Measurements from ENCODE around the gene SYNM. TPM values are rescaled to one million over a fixed set of nuclear protein-coding genes. Genes with fewer than 3 reads are reported as not detected.

Gene SYNM
- total RNA-seq, 1 experiment from 2014 or later = 2.6 TPM

DNA sequence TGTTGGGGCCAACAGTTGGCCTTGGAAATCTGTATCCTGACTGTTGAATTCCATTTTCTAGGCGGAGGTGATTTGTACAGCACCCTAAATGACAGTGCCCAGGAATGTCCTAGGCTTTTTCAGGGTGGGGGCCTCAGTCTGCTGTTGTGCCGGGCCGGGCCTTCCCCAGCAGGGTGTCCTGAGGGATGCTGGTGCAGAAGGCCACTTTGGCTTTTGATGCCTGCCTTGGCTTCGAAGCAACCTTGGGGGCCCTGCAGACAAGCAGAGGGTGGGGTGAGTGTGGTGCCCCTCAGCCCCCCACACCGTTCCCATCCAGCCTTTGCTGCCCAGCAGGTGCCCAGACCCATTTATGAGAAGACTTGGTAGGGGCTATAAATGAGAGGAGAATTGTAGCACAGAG lies 33.0 kb downstream of the SYNM start:
- H3K4me3 ChIP-seq (ENCODE audit: low read depth, low read length, poor library complexity, severe bottlenecking) = no peak overlapping the region
- TF ChIP-seq, protein P1, sequence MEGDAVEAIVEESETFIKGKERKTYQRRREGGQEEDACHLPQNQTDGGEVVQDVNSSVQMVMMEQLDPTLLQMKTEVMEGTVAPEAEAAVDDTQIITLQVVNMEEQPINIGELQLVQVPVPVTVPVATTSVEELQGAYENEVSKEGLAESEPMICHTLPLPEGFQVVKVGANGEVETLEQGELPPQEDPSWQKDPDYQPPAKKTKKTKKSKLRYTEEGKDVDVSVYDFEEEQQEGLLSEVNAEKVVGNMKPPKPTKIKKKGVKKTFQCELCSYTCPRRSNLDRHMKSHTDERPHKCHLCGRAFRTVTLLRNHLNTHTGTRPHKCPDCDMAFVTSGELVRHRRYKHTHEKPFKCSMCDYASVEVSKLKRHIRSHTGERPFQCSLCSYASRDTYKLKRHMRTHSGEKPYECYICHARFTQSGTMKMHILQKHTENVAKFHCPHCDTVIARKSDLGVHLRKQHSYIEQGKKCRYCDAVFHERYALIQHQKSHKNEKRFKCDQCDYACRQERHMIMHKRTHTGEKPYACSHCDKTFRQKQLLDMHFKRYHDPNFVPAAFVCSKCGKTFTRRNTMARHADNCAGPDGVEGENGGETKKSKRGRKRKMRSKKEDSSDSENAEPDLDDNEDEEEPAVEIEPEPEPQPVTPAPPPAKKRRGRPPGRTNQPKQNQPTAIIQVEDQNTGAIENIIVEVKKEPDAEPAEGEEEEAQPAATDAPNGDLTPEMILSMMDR (conservative IDR thresholded peaks at IDR 0.05; ENCODE audit: low read depth, low read length) = no peak
- TF ChIP-seq EZH2 (IDR thresholded peaks at IDR 0.05; ENCODE audit: borderline replicate concordance, low read depth, low read length, poor library complexity, severe bottlenecking) = no peak
- no TSS peak for BruUV-seq (replicated peaks)
- POLR2A ChIA-PET (ENCODE audit: low non-redundant PET) = no interaction called here
- DNase-seq (ENCODE audit: low spot score) = no peak
- H3K4me1 ChIP-seq (ENCODE audit: insufficient read depth, low read length, poor library complexity, severe bottlenecking) = peaks cover 4% of the 10 kb centered on the region
- no peaks in the 10 kb centered on the region for H3K27me3 ChIP-seq (replicated peaks; ENCODE audit: insufficient read depth, low read depth, low read length, poor library complexity)
- no peaks in the 10 kb centered on the region for H3K9me3 ChIP-seq (ENCODE audit: low read depth, low read length, poor library complexity, severe bottlenecking)
- CTCF ChIA-PET = no interaction called here
- no peaks in the 10 kb centered on the region for H3K36me3 ChIP-seq (ENCODE audit: insufficient read depth, low read length, poor library complexity, severe bottlenecking)
- intact Hi-C loops (cut with micrococcal nuclease; ENCODE audit: unreplicated experiment) = no loop called here
- no peak overlapping the region for H3K27ac ChIP-seq (ENCODE audit: low read depth, low read length, poor library complexity, severe bottlenecking)

DNA sequence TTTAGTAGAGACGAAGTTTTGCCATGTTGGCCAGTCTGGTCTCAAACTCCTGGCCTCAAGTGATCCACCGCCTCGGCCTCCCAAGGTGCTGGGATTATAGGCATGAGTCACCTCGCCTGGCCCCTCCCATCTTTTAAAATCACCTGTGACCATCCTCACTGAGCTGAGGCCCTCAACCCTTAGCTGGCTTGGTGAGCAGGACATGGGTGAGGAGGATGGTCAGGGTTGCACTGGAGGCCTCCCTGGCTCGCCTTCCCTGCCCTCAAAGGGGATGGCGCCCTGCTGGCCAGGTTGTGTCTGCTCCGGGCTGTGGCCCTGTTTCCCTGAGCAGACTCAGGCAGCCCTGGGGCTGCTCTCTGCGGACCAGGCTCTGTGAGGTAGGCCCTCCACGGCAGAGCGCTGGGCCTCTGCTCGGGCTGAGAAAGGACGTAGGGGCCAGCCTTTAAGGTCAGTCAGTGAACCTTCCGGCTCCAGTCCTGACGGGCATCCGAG lies 33.7 kb downstream of the SYNM start:
- no TSS peak for BruUV-seq (replicated peaks)
- TF ChIP-seq, protein P1 (conservative IDR thresholded peaks at IDR 0.05; ENCODE audit: low read depth, low read length) = no peak
- no peak for TF ChIP-seq EZH2 (IDR thresholded peaks at IDR 0.05; ENCODE audit: borderline replicate concordance, low read depth, low read length, poor library complexity, severe bottlenecking)

DNA sequence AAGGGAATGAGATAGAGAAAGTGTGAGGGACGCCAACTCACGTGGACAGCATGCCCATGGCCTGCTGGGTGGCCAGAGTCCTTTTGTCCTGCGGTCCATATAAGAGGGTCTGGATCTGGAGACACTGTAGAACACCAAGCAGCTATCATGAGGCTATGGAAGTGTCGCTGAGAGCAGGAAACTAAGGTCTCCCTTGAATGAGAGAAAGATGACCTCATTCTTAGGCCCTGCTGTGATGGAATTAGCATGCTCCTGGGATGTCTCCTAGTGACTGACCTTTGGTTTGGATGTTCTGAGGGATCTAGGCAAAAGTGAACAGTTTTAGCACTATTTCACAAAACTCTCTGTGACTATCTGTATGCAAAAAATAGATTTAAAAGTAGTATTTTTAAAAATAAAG lies 34.4 kb downstream of the SYNM start:
- intact Hi-C loops (cut with micrococcal nuclease; ENCODE audit: unreplicated experiment) = no loop called here
- Histone ChIP-seq H3K4me3 (ENCODE audit: low read depth, low read length, poor library complexity, severe bottlenecking) (no peak overlapping the region), H3K9me3 (ENCODE audit: low read depth, low read length, poor library complexity, severe bottlenecking) (no peaks in the 10 kb centered on the region), H3K4me1 (ENCODE audit: insufficient read depth, low read length, poor library complexity, severe bottlenecking) (peaks cover 6% of the 10 kb centered on the region), H3K27me3 (replicated peaks; ENCODE audit: insufficient read depth, low read depth, low read length, poor library complexity) (no peaks in the 10 kb centered on the region), H3K27ac (ENCODE audit: low read depth, low read length, poor library complexity, severe bottlenecking) (no peak overlapping the region), H3K36me3 (ENCODE audit: insufficient read depth, low read length, poor library complexity, severe bottlenecking) (no peaks in the 10 kb centered on the region)
- DNase-seq (ENCODE audit: low spot score) = no peak
- CTCF ChIA-PET = no interaction called here
- POLR2A ChIA-PET (ENCODE audit: low non-redundant PET) = no interaction called here
- TF ChIP-seq EZH2 (IDR thresholded peaks at IDR 0.05; ENCODE audit: borderline replicate concordance, low read depth, low read length, poor library complexity, severe bottlenecking) = no peak
- TF ChIP-seq, protein P1 (conservative IDR thresholded peaks at IDR 0.05; ENCODE audit: low read depth, low read length) = no peak
- no TSS peak for BruUV-seq (replicated peaks)

More for the DNA sequence above, 33.7 kb downstream of the SYNM start:
- intact Hi-C loops (cut with micrococcal nuclease; ENCODE audit: unreplicated experiment) = no loop called here
- Histone ChIP-seq H3K36me3 (ENCODE audit: insufficient read depth, low read length, poor library complexity, severe bottlenecking) (no peaks in the 10 kb centered on the region), H3K27me3 (replicated peaks; ENCODE audit: insufficient read depth, low read depth, low read length, poor library complexity) (no peaks in the 10 kb centered on the region), H3K4me1 (ENCODE audit: insufficient read depth, low read length, poor library complexity, severe bottlenecking) (peaks cover 6% of the 10 kb centered on the region), H3K4me3 (ENCODE audit: low read depth, low read length, poor library complexity, severe bottlenecking) (no peak overlapping the region), H3K9me3 (ENCODE audit: low read depth, low read length, poor library complexity, severe bottlenecking) (no peaks in the 10 kb centered on the region), H3K27ac (ENCODE audit: low read depth, low read length, poor library complexity, severe bottlenecking) (no peak overlapping the region)
- ChIA-PET CTCF (no interaction called here), POLR2A (ENCODE audit: low non-redundant PET) (no interaction called here)
- no peak for DNase-seq (ENCODE audit: low spot score)

Measured in A673 (cell line).